Activated CD8-positive, alpha-beta T cell treated with anti-CD3 and anti-CD28 coated beads for 36 hours (primary cell): ENCODE measurements around the gene ENPP7. TPM values are rescaled to one million over a fixed set of nuclear protein-coding genes. Genes with fewer than 3 reads are reported as not detected.

ENCODE experiments used
- ATAC-seq: fragments of 200-7000 bp; cut with Tn5 transposase; one replicate; pipeline ENCODE4 v1.10.0; 2021; ENCODE audit warnings: mild to moderate bottlenecking, moderate library complexity
- CTCF ChIA-PET: fragments of 350-600 bp; sonication (Branson Sonifier 250); formaldehyde crosslinking; loops from one replicate; lab custom pipeline; 2021; ENCODE audit warnings: antibody characterized with exemption; lab: Charles Lee
- POLR2A ChIA-PET: fragments of 350-600 bp; sonication (Branson Sonifier 250); formaldehyde crosslinking; loops from one replicate; lab custom pipeline; 2021; ENCODE audit warnings: antibody characterized with exemption; lab: Charles Lee
- DNase-seq: peaks from one replicate; pipeline ENCODE4 v3.0.0-alpha.2; 2020
- H3K27ac Mint-ChIP-seq: one replicate; pipeline ENCODE4 v1.8.0; 2021; ENCODE audit warnings: mild to moderate bottlenecking, mixed read lengths
- H3K27me3 Mint-ChIP-seq: one replicate; pipeline ENCODE4 v1.8.0; 2021; ENCODE audit warnings: mixed read lengths
- H3K36me3 Mint-ChIP-seq: one replicate; pipeline ENCODE4 v1.8.0; 2021; ENCODE audit warnings: low read depth, mixed read lengths
- H3K4me1 Mint-ChIP-seq: one replicate; pipeline ENCODE4 v1.8.0; 2021; ENCODE audit warnings: low read depth, mixed read lengths
- H3K4me3 Mint-ChIP-seq: one replicate; pipeline ENCODE4 v1.8.0; 2021; ENCODE audit warnings: mild to moderate bottlenecking, moderate library complexity, mixed read lengths
- H3K9me3 Mint-ChIP-seq: one replicate; pipeline ENCODE4 v1.8.0; 2021; ENCODE audit warnings: mixed read lengths
- CTCF ChIP-seq: fragments of 200-600 bp; IDR thresholded peaks from one replicate; pipeline ENCODE4 v1.8.0; 2022; ENCODE audit warnings: antibody characterized with exemption, mild to moderate bottlenecking
- intact Hi-C: fragments of 100-400 bp; cut with micrococcal nuclease; formaldehyde crosslinking; loops from one replicate; pipeline ENCODE4 v1.10.0; 2022
- total RNA-seq, 2 experiments: library from RNA; stranded (reverse); gene quantifications; one replicate each; pipeline ENCODE4 v1.2.3, GENCODE V29; 2021

The ENPP7 gene
- total RNA-seq, 2 experiments from 2014 or later: 0.16 TPM; not detected in 1

DNA sequence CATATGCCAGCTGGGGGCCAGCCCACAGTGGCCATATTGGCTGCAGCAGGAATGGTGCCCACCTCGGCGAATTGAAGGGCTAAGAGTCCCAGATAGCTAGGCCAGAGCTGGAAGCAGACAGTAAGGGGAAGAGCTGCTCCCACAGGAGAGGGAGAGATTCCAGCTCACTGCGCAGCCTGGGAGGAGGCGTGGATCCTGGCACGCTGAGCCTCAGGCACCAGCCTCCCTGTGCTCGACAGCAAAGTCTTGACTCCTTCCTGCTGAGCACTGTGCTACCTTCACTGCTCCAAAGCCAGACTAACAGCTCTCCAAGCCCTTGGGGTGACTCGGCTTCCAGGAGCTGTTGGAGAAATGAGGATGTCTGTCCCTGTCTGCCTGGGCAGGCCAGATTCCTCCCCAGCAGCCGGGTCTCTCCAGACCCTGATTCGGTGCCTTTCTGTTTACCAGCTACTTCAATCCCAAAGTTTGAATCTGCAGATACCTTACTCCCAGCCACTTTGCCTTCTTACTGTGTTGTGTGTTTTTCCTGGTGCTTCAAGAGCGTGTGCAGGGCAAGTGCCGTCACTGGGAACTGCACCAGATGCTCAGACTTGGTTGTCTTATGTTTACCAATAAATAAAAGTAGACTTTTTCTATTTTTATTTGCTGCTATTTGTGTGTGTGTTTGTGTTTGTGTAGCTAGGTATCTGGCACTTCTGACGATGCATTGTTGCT lies 56.3 kb downstream of the ENPP7 start:
- TF ChIP-seq CTCF: no peak
- ChIA-PET CTCF (interaction anchor here (0.7 to 1.7 kb wide), 5 partner anchors 9 to 212 kb away, joined by 3 to 4 read pairs (median 3); partner anchors contain the start of genes CBX2 and CBX4), POLR2A (interaction anchor here (1.8 kb wide), 1 partner anchor 10 kb away, joined by 5 read pairs; the partner anchor contains the start of gene CBX8)
- H3K9me3 Mint-ChIP-seq: no peaks in the 10 kb centered on the region
- DNase-seq (no peak), ATAC-seq (no peak)
- H3K36me3 Mint-ChIP-seq: peaks cover 7% of the 10 kb centered on the region
- no peak overlapping the region for H3K27ac Mint-ChIP-seq
- intact Hi-C loops: no loop called here
- H3K27me3 Mint-ChIP-seq: peaks cover 44% of the 10 kb centered on the region
- H3K4me1 Mint-ChIP-seq: peaks cover 14% of the 10 kb centered on the region
- H3K4me3 Mint-ChIP-seq: no peak overlapping the region

- Mint-ChIP-seq H3K9me3 (no peaks in the 10 kb centered on the region), H3K27ac (no peak overlapping the region), H3K36me3 (peaks cover 2% of the 10 kb centered on the region), H3K4me1 (peaks cover 7% of the 10 kb centered on the region), H3K27me3 (peaks cover 41% of the 10 kb centered on the region), H3K4me3 (no peak overlapping the region)
- ChIA-PET CTCF (interaction anchor here (0.9 to 2.0 kb wide), 11 partner anchors 8 to 183 kb away, joined by 3 to 14 read pairs (median 5); no protein-coding TSS in a partner anchor), POLR2A (no interaction called here)
- no peak for DNase-seq
- no peak for TF ChIP-seq CTCF
- intact Hi-C loops: no loop called here
- ATAC-seq: no peak
Observed at GRCh38 chr17:79788455-79788854, 57.7 kb downstream of the ENPP7 start.

- ChIA-PET POLR2A (interaction anchor here (1.8 kb wide), 1 partner anchor 12 kb away, joined by 4 read pairs; no protein-coding TSS in a partner anchor), CTCF (interaction anchor here (0.6 to 2.0 kb wide), 23 partner anchors 9 to 219 kb away, joined by 3 to 14 read pairs (median 4); no protein-coding TSS in a partner anchor)
- no peaks in the 10 kb centered on the region for H3K9me3 Mint-ChIP-seq
- intact Hi-C loops: no loop called here
- no peak for TF ChIP-seq CTCF
- no peaks in the 10 kb centered on the region for H3K36me3 Mint-ChIP-seq
- peaks cover 7% of the 10 kb centered on the region for H3K4me1 Mint-ChIP-seq
- H3K27me3 Mint-ChIP-seq: peaks cover 44% of the 10 kb centered on the region
- DNase-seq (no peak), ATAC-seq (no peak)
- no peak overlapping the region for H3K4me3 Mint-ChIP-seq
- H3K27ac Mint-ChIP-seq: no peak overlapping the region
Observed at GRCh38 chr17:79788989-79789942, 58.5 kb downstream of the ENPP7 start.

GRCh38 chr17:79789943-79790804 lies 59.4 kb downstream of the ENPP7 start:
- peaks cover 44% of the 10 kb centered on the region for H3K27me3 Mint-ChIP-seq
- ATAC-seq (peak; percentile 57), DNase-seq (no peak)
- intact Hi-C loops: no loop called here
- no peaks in the 10 kb centered on the region for H3K36me3 Mint-ChIP-seq
- H3K4me1 Mint-ChIP-seq: peaks cover 7% of the 10 kb centered on the region
- H3K9me3 Mint-ChIP-seq: no peaks in the 10 kb centered on the region
- H3K4me3 Mint-ChIP-seq: no peak overlapping the region
- TF ChIP-seq CTCF: peak; percentile 97
- ChIA-PET POLR2A (interaction anchor here (1.2 to 1.8 kb wide), 3 partner anchors 11 to 132 kb away, joined by 3 to 4 read pairs (median 4); no protein-coding TSS in a partner anchor), CTCF (interaction anchor here (0.7 to 2.0 kb wide), 17 partner anchors 10 to 204 kb away, joined by 3 to 14 read pairs (median 5); no protein-coding TSS in a partner anchor)
- H3K27ac Mint-ChIP-seq: no peak overlapping the region
